GM18498 (cell line): Measurements from ENCODE around the gene DNAAF8.

Experiments used
- ATAC-seq: cut with Tn5 transposase; IDR thresholded peaks from one replicate; pipeline ENCODE4 v1.9.1; 2021; ENCODE audit warnings: mild to moderate bottlenecking, moderate library complexity; ENCODE audit not compliant: unreplicated experiment

Gene DNAAF8

DNA sequence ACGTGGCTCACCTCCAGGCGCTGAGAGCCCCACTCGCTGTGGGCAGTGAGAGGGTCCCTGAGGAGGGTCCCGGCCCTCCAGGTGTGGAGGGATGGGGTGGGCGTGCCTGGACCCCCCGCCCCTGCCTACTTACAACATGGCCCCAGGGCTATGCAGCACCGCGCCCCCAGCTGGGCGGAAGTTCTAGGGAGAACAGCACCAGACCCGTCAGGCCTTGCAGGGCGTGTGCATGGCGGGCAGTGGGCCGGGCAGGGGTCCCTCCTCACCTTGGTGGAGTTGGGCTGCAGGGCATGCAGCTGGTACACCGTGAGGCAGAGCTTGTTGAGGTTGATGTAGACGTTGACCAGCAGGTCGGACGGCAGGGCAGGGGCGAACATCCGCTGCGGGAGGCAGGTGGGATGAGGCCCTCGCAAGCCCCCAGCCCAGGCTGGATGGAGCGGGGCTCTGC, 63.5 kb downstream of the DNAAF8 start:
- no peak for ATAC-seq

DNA sequence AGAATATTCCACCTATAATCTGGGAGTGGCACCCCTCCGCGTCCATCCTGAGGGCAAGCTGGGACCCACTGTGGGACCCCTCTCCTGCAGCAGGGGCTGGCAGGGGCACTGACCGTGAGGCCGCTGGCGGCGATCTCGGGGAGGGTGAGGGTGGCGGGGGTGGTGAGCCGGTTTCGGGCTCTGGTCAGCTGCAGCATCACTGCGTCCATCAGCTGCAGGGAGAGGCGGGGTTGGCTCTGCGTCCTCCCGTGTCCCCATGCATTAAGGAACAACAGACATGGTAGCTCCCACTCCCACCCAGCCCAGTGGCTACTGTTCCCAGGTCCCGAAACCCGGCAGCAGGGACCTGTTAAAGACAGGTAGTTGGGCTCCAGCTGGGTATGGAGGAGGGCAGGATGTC, 64.1 kb downstream of the DNAAF8 start:
- ATAC-seq, result no peak
